ENCODE data around the gene PDCD4. TPM values are rescaled to one million over a fixed set of nuclear protein-coding genes. Genes with fewer than 3 reads are reported as not detected.

PDCD4 gene
- total and polyA plus RNA-seq, 2 of the 13 experiments (the other 11 are each of a cell fraction or from before 2014, with no cell fraction given) = 22.8 to 56.2 TPM

DNA sequence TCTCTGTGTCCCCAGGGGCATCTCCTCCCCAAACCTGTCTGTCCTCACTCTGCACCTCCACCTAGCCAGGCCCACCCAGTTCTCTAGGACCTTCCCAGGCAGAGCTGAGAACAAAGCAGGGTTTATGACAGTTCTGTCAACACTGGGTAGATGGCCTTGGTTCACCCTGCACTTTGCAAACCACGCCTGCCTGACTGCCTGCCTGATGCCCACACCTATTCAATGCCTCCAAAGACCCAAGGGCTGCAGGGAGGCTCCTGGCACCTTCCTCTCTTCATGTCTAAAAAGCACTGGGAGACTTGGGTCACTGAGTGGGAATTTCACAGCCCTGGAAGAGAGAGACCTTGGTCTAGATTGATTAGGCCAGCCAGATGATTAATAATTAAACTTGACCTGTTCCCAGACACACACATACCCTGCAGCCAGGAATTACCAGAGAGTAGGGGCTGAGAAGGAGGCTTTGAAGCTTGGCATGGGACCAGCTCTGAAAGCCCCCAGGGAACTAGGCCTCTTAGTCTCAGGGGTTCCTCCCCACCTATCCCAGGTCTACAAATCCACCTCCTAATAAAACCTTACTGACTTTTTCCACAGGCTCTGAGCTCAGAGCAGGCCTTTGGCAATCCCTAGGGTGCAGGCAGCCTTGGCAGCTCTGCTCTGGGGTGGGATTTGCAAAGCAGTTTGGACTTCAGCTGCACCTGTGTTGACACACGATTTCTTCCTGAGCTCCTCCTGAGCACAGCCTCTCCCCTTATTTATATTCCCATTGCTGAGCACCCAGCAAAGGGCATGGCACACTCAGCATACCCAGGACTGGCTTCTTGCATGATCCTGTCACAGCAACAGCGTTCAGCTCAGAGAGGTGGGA is 25.7 kb upstream of the PDCD4 start (continued):
- no peak for TF ChIP-seq NFIC (IDR thresholded peaks at IDR 0.05; ENCODE audit: low read length)
- TF ChIP-seq DMAP1 (CRISPR knock-in tag; IDR thresholded peaks at IDR 0.05) = 0 out of 2 replicates have a peak, but pooled peaks have one; percentile 28
- 0 out of 2 replicates have a peak, but pooled peaks have one; percentile 34 for TF ChIP-seq AKAP8 (CRISPR knock-in tag; IDR thresholded peaks at IDR 0.05)
- TF ChIP-seq, protein P1, sequence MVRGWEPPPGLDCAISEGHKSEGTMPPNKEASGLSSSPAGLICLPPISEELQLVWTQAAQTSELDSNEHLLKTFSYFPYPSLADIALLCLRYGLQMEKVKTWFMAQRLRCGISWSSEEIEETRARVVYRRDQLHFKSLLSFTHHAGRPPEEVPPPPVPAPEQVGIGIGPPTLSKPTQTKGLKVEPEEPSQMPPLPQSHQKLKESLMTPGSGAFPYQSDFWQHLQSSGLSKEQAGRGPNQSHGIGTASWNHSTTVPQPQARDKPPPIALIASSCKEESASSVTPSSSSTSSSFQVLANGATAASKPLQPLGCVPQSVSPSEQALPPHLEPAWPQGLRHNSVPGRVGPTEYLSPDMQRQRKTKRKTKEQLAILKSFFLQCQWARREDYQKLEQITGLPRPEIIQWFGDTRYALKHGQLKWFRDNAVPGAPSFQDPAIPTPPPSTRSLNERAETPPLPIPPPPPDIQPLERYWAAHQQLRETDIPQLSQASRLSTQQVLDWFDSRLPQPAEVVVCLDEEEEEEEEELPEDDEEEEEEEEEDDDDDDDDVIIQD (CRISPR knock-in tag; IDR thresholded peaks at IDR 0.05; ENCODE audit: low read depth) = peak; percentile 63; the same call in 1 of the 2 replicates
- no peak for TF ChIP-seq NFYC (CRISPR knock-in tag; IDR thresholded peaks at IDR 0.05)
- no peak for TF ChIP-seq CHD2 (IDR thresholded peaks at IDR 0.05; ENCODE audit: low read depth, low read length)
- TF ChIP-seq KLF15 (CRISPR knock-in tag; IDR thresholded peaks at IDR 0.05; ENCODE audit: borderline replicate concordance) = no peak
- no peak for TF ChIP-seq SSRP1 (CRISPR knock-in tag; IDR thresholded peaks at IDR 0.05)
- TF ChIP-seq, protein P2, sequence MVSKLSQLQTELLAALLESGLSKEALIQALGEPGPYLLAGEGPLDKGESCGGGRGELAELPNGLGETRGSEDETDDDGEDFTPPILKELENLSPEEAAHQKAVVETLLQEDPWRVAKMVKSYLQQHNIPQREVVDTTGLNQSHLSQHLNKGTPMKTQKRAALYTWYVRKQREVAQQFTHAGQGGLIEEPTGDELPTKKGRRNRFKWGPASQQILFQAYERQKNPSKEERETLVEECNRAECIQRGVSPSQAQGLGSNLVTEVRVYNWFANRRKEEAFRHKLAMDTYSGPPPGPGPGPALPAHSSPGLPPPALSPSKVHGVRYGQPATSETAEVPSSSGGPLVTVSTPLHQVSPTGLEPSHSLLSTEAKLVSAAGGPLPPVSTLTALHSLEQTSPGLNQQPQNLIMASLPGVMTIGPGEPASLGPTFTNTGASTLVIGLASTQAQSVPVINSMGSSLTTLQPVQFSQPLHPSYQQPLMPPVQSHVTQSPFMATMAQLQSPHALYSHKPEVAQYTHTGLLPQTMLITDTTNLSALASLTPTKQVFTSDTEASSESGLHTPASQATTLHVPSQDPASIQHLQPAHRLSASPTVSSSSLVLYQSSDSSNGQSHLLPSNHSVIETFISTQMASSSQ (IDR thresholded peaks at IDR 0.05; ENCODE audit: low read depth) = peak; percentile 86
- TF ChIP-seq, protein P2 (CRISPR knock-in tag; IDR thresholded peaks at IDR 0.05; ENCODE audit: borderline replicate concordance) = peak; percentile 83; the same call in 1 of the 2 replicates
- 0 out of 2 replicates have a peak, but pooled peaks have one; percentile 66 for TF ChIP-seq RCOR2 (CRISPR knock-in tag; IDR thresholded peaks at IDR 0.05)
- TF ChIP-seq, protein P3, sequence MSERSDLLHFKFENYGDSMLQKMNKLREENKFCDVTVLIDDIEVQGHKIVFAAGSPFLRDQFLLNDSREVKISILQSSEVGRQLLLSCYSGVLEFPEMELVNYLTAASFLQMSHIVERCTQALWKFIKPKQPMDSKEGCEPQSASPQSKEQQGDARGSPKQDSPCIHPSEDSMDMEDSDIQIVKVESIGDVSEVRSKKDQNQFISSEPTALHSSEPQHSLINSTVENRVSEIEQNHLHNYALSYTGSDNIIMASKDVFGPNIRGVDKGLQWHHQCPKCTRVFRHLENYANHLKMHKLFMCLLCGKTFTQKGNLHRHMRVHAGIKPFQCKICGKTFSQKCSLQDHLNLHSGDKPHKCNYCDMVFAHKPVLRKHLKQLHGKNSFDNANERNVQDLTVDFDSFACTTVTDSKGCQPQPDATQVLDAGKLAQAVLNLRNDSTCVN (CRISPR knock-in tag; IDR thresholded peaks at IDR 0.05; ENCODE audit: borderline replicate concordance) = peak; percentile 39; the same call in 1 of the 2 replicates
- TF ChIP-seq, protein P4, sequence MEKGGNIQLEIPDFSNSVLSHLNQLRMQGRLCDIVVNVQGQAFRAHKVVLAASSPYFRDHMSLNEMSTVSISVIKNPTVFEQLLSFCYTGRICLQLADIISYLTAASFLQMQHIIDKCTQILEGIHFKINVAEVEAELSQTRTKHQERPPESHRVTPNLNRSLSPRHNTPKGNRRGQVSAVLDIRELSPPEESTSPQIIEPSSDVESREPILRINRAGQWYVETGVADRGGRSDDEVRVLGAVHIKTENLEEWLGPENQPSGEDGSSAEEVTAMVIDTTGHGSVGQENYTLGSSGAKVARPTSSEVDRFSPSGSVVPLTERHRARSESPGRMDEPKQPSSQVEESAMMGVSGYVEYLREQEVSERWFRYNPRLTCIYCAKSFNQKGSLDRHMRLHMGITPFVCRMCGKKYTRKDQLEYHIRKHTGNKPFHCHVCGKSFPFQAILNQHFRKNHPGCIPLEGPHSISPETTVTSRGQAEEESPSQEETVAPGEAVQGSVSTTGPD (CRISPR knock-in tag; IDR thresholded peaks at IDR 0.05) = 0 out of 2 replicates have a peak, but pooled peaks have one; percentile 21
- TF ChIP-seq, protein P5, sequence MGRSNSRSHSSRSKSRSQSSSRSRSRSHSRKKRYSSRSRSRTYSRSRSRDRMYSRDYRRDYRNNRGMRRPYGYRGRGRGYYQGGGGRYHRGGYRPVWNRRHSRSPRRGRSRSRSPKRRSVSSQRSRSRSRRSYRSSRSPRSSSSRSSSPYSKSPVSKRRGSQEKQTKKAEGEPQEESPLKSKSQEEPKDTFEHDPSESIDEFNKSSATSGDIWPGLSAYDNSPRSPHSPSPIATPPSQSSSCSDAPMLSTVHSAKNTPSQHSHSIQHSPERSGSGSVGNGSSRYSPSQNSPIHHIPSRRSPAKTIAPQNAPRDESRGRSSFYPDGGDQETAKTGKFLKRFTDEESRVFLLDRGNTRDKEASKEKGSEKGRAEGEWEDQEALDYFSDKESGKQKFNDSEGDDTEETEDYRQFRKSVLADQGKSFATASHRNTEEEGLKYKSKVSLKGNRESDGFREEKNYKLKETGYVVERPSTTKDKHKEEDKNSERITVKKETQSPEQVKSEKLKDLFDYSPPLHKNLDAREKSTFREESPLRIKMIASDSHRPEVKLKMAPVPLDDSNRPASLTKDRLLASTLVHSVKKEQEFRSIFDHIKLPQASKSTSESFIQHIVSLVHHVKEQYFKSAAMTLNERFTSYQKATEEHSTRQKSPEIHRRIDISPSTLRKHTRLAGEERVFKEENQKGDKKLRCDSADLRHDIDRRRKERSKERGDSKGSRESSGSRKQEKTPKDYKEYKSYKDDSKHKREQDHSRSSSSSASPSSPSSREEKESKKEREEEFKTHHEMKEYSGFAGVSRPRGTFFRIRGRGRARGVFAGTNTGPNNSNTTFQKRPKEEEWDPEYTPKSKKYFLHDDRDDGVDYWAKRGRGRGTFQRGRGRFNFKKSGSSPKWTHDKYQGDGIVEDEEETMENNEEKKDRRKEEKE (IDR thresholded peaks at IDR 0.05) = no peak
